ENCODE measurements around the gene ST6GALNAC2.
A peak's percentile ranks its signal among the peaks of the same experiment; 100 is the strongest.
"Not testable (repeated sequence)": the region's sequence is repeated elsewhere in the genome, so short reads cannot be mapped to it uniquely, and the experiment has no call there.

The ST6GALNAC2 gene

GRCh38 chr17:76623271-76624146 lies 37.8 kb upstream of the ST6GALNAC2 start:
- Histone ChIP-seq H3K23ac (ENCODE audit: low read length) (no peak overlapping the region), H3K9me3 (ENCODE audit: insufficient read depth, low read depth, low read length) (peaks cover under 1% of the 10 kb centered on the region), H2AK5ac (ENCODE audit: low read length) (no peak overlapping the region), H4K12ac (ENCODE audit: low read depth, low read length) (no peak overlapping the region), H3K4me2 (ENCODE audit: low read length) (no peak overlapping the region), H3K4ac (ENCODE audit: low read depth, low read length) (no peak overlapping the region), H3K14ac (ENCODE audit: low read length) (no peak overlapping the region), H4K91ac (ENCODE audit: low read depth, low read length) (no peak overlapping the region), H3K4me1 (ENCODE audit: control insufficient read depth in 1 of 2, insufficient read depth in 2 of 2, low read length in 2 of 2) (no peaks in the 10 kb centered on the region), H3K36me3 (ENCODE audit: control insufficient read depth in 1 of 2, insufficient read depth in 2 of 2, low read length in 2 of 2) (no peaks in the 10 kb centered on the region), H3K27ac (ENCODE audit: low read depth, low read length) (no peak overlapping the region), H2BK120ac (ENCODE audit: insufficient read depth, low read length, poor library complexity) (no peak overlapping the region), H3K79me1 (ENCODE audit: low read length) (no peaks in the 10 kb centered on the region), H2BK5ac (ENCODE audit: low read depth, low read length, poor library complexity) (no peak overlapping the region), H3K9ac (ENCODE audit: low read length) (no peak overlapping the region), H2BK12ac (ENCODE audit: low read length) (no peak overlapping the region), H3K18ac (ENCODE audit: low read length) (no peak overlapping the region), H3K4me3 (ENCODE audit: low read depth, low read length) (no peak overlapping the region), H4K8ac (ENCODE audit: low read depth, low read length) (no peak overlapping the region), H3K27me3 (ENCODE audit: insufficient read depth, low read length) (no peaks in the 10 kb centered on the region), H2AFZ (ENCODE audit: insufficient read depth, low read length, poor library complexity) (no peak overlapping the region), H3K79me2 (ENCODE audit: control insufficient read depth, insufficient read depth, low read length, poor library complexity) (no peaks in the 10 kb centered on the region)
- peak; percentile 58 to 80 for DNase-seq
- WGBS (ENCODE audit: extremely low coverage, insufficient coverage, insufficient read length): no CpG with 5 or more reads among the region's 18 CpGs

- Histone ChIP-seq H3K79me2 (ENCODE audit: control insufficient read depth, insufficient read depth, low read length, poor library complexity) (no peaks in the 10 kb centered on the region), H3K9ac (ENCODE audit: low read length) (no peak overlapping the region), H3K27me3 (ENCODE audit: insufficient read depth, low read length) (no peaks in the 10 kb centered on the region), H4K8ac (ENCODE audit: low read depth, low read length) (no peak overlapping the region), H4K12ac (ENCODE audit: low read depth, low read length) (no peak overlapping the region), H2BK5ac (ENCODE audit: low read depth, low read length, poor library complexity) (no peak overlapping the region), H2AFZ (ENCODE audit: insufficient read depth, low read length, poor library complexity) (no peak overlapping the region), H3K4ac (ENCODE audit: low read depth, low read length) (no peak overlapping the region), H2BK120ac (ENCODE audit: insufficient read depth, low read length, poor library complexity) (no peak overlapping the region), H3K4me1 (ENCODE audit: control insufficient read depth in 1 of 2, insufficient read depth in 2 of 2, low read length in 2 of 2) (peaks cover 0 to 3% of the 10 kb centered on the region in 2 experiments), H3K4me2 (ENCODE audit: low read length) (no peak overlapping the region), H3K9me3 (ENCODE audit: insufficient read depth, low read depth, low read length) (peaks cover 10% of the 10 kb centered on the region), H3K14ac (ENCODE audit: low read length) (no peak overlapping the region), H3K79me1 (ENCODE audit: low read length) (peaks cover under 1% of the 10 kb centered on the region), H3K27ac (ENCODE audit: low read depth, low read length) (no peak overlapping the region), H3K4me3 (ENCODE audit: low read depth, low read length) (no peak overlapping the region), H4K91ac (ENCODE audit: low read depth, low read length) (no peak overlapping the region), H3K18ac (ENCODE audit: low read length) (no peak overlapping the region), H2AK5ac (ENCODE audit: low read length) (no peak overlapping the region), H3K36me3 (ENCODE audit: control insufficient read depth in 1 of 2, insufficient read depth in 2 of 2, low read length in 2 of 2) (no peaks in the 10 kb centered on the region), H3K23ac (ENCODE audit: low read length) (no peak overlapping the region), H2BK12ac (ENCODE audit: low read length) (no peak overlapping the region)
- no CpG with 5 or more reads among the region's 2 CpGs for WGBS (ENCODE audit: extremely low coverage, insufficient coverage, insufficient read length)
- DNase-seq: no peak
These were observed 32.2 kb upstream of the ST6GALNAC2 start for GRCh38 chr17:76617838-76618237.

- H3K79me1 ChIP-seq (ENCODE audit: low read length): peaks cover 2% of the 10 kb centered on the region
- no peak overlapping the region for H2BK12ac ChIP-seq (ENCODE audit: low read length)
- no peak overlapping the region for H3K4ac ChIP-seq (ENCODE audit: low read depth, low read length)
- H4K12ac ChIP-seq (ENCODE audit: low read depth, low read length): no peak overlapping the region
- no peak overlapping the region for H2BK5ac ChIP-seq (ENCODE audit: low read depth, low read length, poor library complexity)
- H4K91ac ChIP-seq (ENCODE audit: low read depth, low read length): no peak overlapping the region
- H3K9ac ChIP-seq (ENCODE audit: low read length): no peak overlapping the region
- no peak overlapping the region for H2AFZ ChIP-seq (ENCODE audit: insufficient read depth, low read length, poor library complexity)
- DNase-seq: no peak
- peaks cover 0 to 9% of the 10 kb centered on the region in 2 experiments for H3K4me1 ChIP-seq (ENCODE audit: control insufficient read depth in 1 of 2, insufficient read depth in 2 of 2, low read length in 2 of 2)
- peaks cover 10% of the 10 kb centered on the region for H3K9me3 ChIP-seq (ENCODE audit: insufficient read depth, low read depth, low read length)
- H3K14ac ChIP-seq (ENCODE audit: low read length): no peak overlapping the region
- H3K4me3 ChIP-seq (ENCODE audit: low read depth, low read length): no peak overlapping the region
- H3K23ac ChIP-seq (ENCODE audit: low read length): no peak overlapping the region
- no CpG with 5 or more reads among the region's 28 CpGs for WGBS (ENCODE audit: extremely low coverage, insufficient coverage, insufficient read length)
- H3K36me3 ChIP-seq (ENCODE audit: control insufficient read depth in 1 of 2, insufficient read depth in 2 of 2, low read length in 2 of 2): no peaks in the 10 kb centered on the region
- H2BK120ac ChIP-seq (ENCODE audit: insufficient read depth, low read length, poor library complexity): no peak overlapping the region
- no peak overlapping the region for H4K8ac ChIP-seq (ENCODE audit: low read depth, low read length)
- H2AK5ac ChIP-seq (ENCODE audit: low read length): no peak overlapping the region
- H3K79me2 ChIP-seq (ENCODE audit: control insufficient read depth, insufficient read depth, low read length, poor library complexity): no peaks in the 10 kb centered on the region
- no peak overlapping the region for H3K4me2 ChIP-seq (ENCODE audit: low read length)
- no peak overlapping the region for H3K18ac ChIP-seq (ENCODE audit: low read length)
- H3K27me3 ChIP-seq (ENCODE audit: insufficient read depth, low read length): no peaks in the 10 kb centered on the region
- no peak overlapping the region for H3K27ac ChIP-seq (ENCODE audit: low read depth, low read length)
These were observed 29.4 kb upstream of the ST6GALNAC2 start for GRCh38 chr17:76614912-76615617.

- not testable (repeated sequence) for H3K4ac ChIP-seq (ENCODE audit: low read depth, low read length); H3K79me2 ChIP-seq (ENCODE audit: control insufficient read depth, insufficient read depth, low read length, poor library complexity); H3K4me3 ChIP-seq (ENCODE audit: low read depth, low read length); DNase-seq; H3K23ac ChIP-seq (ENCODE audit: low read length); H3K14ac ChIP-seq (ENCODE audit: low read length); H4K8ac ChIP-seq (ENCODE audit: low read depth, low read length); H3K9ac ChIP-seq (ENCODE audit: low read length); H4K12ac ChIP-seq (ENCODE audit: low read depth, low read length); H3K27me3 ChIP-seq (ENCODE audit: insufficient read depth, low read length); H4K91ac ChIP-seq (ENCODE audit: low read depth, low read length); H3K27ac ChIP-seq (ENCODE audit: low read depth, low read length); H2BK12ac ChIP-seq (ENCODE audit: low read length); H2BK120ac ChIP-seq (ENCODE audit: insufficient read depth, low read length, poor library complexity); H3K79me1 ChIP-seq (ENCODE audit: low read length); H3K36me3 ChIP-seq (ENCODE audit: control insufficient read depth in 1 of 2, insufficient read depth in 2 of 2, low read length in 2 of 2); H3K9me3 ChIP-seq (ENCODE audit: insufficient read depth, low read depth, low read length); H2BK5ac ChIP-seq (ENCODE audit: low read depth, low read length, poor library complexity); H2AK5ac ChIP-seq (ENCODE audit: low read length); H3K18ac ChIP-seq (ENCODE audit: low read length); H3K4me1 ChIP-seq (ENCODE audit: control insufficient read depth in 1 of 2, insufficient read depth in 2 of 2, low read length in 2 of 2); H3K4me2 ChIP-seq (ENCODE audit: low read length); H2AFZ ChIP-seq (ENCODE audit: insufficient read depth, low read length, poor library complexity)
- no CpG with 5 or more reads among the region's 13 CpGs for WGBS (ENCODE audit: extremely low coverage, insufficient coverage, insufficient read length)
These were observed 28.6 kb upstream of the ST6GALNAC2 start for GRCh38 chr17:76614064-76614759.
